Fibroblast of the aortic adventitia (primary cell): ENCODE measurements around the gene CCDC102A. TPM values are rescaled to one million over a fixed set of nuclear protein-coding genes. Genes with fewer than 3 reads are reported as not detected.

Experiments
- DNase-seq: peaks from one replicate; pipeline ENCODE4 v3.0.0-alpha.2; 2010; ENCODE audit warnings: low read depth
- H3K4me3 ChIP-seq: 2 replicates; pipeline ENCODE4 v1.5.1; 2011; ENCODE audit warnings: low read depth, mild to moderate bottlenecking, control low read depth, low read length, moderate library complexity
- total RNA-seq: library from RNA; depleted of rRNA; stranded (reverse); fragments of >200 nt; gene quantifications from 2 replicates; pipeline ENCODE4 v1.2.3, GENCODE V29; 2012; ENCODE audit warnings: low replicate concordance
- TF ChIP-seq, protein P1 (sequence below): IDR thresholded peaks from 2 replicates; pipeline ENCODE4 v1.5.1; 2011; ENCODE audit warnings: mild to moderate bottlenecking, low read length, control low read depth, inconsistent platforms; ENCODE audit not compliant: insufficient read depth

CCDC102A gene
- total RNA-seq, 1 donor: 9.9 TPM

DNA sequence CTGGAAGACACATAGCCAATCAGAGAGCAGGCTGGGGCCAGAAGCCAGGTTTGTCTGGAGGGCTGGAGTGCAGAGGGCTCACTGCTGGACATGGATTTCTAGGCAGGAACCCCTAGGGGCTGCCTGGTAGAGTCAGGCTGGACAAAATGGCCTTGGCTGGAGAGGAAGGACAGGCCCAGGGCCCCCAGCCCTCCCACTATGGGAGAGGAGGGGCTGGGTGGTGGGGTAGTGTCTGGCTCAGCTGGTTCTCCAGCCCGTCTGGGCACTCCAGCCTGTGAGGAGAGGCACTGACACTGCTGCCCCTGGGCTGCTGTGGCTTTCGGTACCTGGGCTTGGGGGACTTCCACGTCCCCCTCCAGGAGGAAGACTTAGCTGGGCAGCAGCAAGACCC, 28.3 kb downstream of the CCDC102A start:
- TF ChIP-seq, protein P1, sequence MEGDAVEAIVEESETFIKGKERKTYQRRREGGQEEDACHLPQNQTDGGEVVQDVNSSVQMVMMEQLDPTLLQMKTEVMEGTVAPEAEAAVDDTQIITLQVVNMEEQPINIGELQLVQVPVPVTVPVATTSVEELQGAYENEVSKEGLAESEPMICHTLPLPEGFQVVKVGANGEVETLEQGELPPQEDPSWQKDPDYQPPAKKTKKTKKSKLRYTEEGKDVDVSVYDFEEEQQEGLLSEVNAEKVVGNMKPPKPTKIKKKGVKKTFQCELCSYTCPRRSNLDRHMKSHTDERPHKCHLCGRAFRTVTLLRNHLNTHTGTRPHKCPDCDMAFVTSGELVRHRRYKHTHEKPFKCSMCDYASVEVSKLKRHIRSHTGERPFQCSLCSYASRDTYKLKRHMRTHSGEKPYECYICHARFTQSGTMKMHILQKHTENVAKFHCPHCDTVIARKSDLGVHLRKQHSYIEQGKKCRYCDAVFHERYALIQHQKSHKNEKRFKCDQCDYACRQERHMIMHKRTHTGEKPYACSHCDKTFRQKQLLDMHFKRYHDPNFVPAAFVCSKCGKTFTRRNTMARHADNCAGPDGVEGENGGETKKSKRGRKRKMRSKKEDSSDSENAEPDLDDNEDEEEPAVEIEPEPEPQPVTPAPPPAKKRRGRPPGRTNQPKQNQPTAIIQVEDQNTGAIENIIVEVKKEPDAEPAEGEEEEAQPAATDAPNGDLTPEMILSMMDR: no peak
- DNase-seq: no peak
- no peak overlapping the region for H3K4me3 ChIP-seq

DNA sequence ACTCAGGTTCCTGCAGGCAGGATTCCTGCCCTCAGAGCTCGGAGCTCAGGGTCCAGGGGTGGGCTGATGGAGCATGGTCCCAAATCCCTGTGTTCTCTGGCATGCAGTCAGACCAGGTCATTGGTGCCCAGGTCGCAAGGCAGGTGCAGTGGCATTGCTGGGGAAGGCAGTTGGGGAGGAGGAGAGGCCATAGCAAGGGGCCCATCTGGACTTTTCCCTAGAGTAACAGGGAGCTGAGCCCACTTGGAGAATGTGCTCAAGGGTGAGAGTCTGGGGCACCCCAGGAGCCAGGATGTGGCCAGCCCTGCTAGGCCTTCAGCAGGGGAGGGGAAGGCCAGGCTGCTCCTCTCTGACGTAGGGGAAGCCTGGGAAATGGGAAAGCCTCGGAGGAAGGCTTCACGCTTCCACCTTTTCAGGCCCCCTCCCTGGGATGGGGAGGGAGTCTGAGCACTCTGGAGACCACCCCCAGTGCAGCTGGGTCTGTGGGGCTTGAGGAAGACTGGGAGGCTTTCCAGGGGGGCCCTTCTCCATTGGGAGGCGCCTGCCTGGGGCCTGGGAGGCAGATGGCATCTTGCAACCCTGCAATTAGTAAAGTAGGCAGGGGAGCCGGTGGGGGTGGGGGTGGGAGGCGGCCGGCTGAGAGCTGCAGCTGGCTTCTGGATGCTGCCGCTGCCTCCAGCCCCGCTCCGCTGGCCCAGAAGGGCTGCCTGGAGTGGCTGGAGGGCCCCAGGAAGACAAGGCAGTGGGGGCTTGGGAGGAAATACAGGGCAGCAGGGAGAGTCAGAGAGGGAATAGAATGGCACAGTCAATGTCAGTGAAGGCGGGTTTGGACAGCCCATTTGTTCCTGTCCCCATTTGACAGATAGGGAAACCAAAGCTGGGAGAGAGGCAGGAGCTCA, 29.0 kb downstream of the CCDC102A start:
- TF ChIP-seq, protein P1: no peak
- DNase-seq: no peak
- H3K4me3 ChIP-seq: no peak overlapping the region

DNA sequence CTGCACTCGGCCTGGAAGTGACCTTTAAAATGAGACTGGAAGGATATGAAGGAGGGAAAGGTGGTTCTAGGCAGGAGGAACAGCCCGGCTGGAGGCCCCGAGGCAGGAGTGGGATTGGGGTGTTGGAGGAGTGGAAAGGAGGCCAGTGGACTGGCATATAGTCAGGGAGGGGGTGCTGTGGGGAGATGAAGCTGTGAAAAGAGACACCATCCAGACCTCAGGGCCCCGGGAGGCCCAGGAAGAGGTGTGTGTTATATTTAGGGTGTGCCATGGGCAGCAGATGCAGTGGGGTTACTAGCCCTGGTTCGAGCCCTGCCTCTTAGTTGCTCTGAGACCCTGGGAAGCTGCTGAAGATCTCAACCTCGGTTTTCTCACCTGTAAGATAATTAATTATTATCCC, 31.2 kb downstream of the CCDC102A start:
- TF ChIP-seq, protein P1: no peak
- DNase-seq: no peak
- H3K4me3 ChIP-seq: no peak overlapping the region

DNA sequence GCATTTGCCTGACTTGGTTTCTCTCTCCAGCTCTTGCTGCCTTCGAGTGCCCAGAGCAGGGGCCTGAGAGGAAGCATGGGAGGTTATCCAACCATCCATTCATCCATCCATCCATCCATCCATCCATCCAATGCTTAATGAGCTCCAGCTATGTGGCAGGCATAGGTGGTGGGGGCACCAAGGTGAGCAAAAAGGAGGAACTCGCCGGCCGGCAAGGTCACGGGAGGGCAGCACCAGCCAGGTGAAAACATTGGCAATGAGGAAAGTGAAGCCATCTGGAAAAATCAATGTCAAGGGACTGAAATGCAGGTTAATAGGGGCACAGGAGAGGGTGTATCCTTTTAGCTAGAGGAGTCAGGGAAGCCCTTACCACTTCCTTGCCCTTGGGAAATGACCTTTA, 31.9 kb downstream of the CCDC102A start:
- TF ChIP-seq, protein P1: no peak
- no peak for DNase-seq
- H3K4me3 ChIP-seq: no peak overlapping the region

DNA sequence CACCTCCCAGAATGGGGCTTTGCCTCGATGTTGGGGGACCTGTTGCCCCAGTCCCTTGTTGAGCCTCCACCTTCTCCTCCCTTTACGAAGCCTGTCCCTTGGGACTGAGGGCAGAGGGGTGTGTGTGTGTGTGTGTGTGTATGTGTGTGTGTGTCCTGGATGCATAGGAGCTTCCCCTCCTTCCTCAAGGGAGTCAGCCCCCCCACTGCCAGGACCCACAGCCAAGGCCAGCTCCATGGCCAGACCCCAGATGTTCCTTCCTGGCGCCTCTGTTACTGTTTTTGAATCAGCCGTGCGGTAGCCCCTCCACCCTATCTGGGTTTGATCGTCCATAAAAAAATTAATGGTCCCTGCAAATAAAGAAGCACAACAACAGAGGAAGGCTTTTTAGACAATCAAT, 32.4 kb downstream of the CCDC102A start:
- TF ChIP-seq, protein P1: no peak
- no peak for DNase-seq
- H3K4me3 ChIP-seq: no peak overlapping the region

DNA sequence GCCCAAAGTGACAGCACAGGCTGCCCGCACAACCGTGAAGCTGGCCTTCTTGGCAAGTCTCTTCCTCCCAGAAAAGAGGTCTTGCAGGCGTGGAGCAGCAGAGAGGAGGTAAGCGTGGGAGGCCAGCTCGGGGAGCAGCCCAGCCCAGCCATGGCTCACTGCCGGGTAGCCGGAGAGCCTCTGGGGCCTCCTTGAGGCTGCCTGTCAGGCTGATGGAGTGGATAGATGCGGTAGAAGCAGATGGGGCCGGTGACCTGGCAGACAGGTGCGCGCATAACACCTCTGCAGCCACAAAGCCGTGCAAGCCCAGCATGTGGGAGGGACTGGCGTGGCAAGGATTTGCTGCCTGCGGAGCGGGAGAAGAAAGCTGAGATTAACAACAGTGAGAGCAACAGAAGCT, 33.0 kb downstream of the CCDC102A start:
- no peak overlapping the region for H3K4me3 ChIP-seq
- TF ChIP-seq, protein P1: no peak
- no peak for DNase-seq
